GM23338 (cell line): ENCODE measurements around the gene BICDL2. TPM values are rescaled to one million over a fixed set of nuclear protein-coding genes. Genes with fewer than 3 reads are reported as not detected.

Source experiments
- ATAC-seq: fragments of 200-7000 bp; cut with Tn5 transposase; 3 replicates; pipeline ENCODE4 v1.9.1; 2020
- DNase-seq: peaks from one replicate; pipeline ENCODE4 v3.0.0-alpha.2; 2015; ENCODE audit warnings: low spot score
- H2AFZ ChIP-seq: fragments of 200-600 bp; sonication (generic); 2 replicates; pipeline ENCODE4 v1.8.0; 2016; ENCODE audit warnings: antibody characterized with exemption, mild to moderate bottlenecking, moderate library complexity
- H3F3A ChIP-seq: fragments of 200-600 bp; sonication (generic); replicated peaks from 2 replicates; pipeline ENCODE4 v1.8.0; 2017; ENCODE audit warnings: antibody characterized with exemption, mixed run types, low read depth
- H3K27ac ChIP-seq: fragments of 200-600 bp; sonication (generic); 2 replicates; pipeline ENCODE4 v1.6.1; 2016; ENCODE audit warnings: low read depth
- H3K27me3 ChIP-seq: fragments of 200-600 bp; sonication (generic); 2 replicates; pipeline ENCODE4 v1.8.0; 2016; ENCODE audit warnings: mild to moderate bottlenecking, mixed run types, moderate library complexity; ENCODE audit not compliant: insufficient read depth
- H3K36me3 ChIP-seq: fragments of 200-600 bp; sonication (generic); 2 replicates; pipeline ENCODE4 v1.8.0; 2016; ENCODE audit warnings: mild to moderate bottlenecking; ENCODE audit not compliant: insufficient read depth
- H3K4me1 ChIP-seq: fragments of 200-600 bp; sonication (generic); 2 replicates; pipeline ENCODE4 v1.8.0; 2016; ENCODE audit warnings: mild to moderate bottlenecking, moderate library complexity; ENCODE audit not compliant: insufficient read depth
- H3K4me2 ChIP-seq: fragments of 200-600 bp; sonication (generic); 2 replicates; pipeline ENCODE4 v1.7.1; 2017; ENCODE audit warnings: mixed run types
- H3K4me3 ChIP-seq: fragments of 200-600 bp; sonication (generic); 2 replicates; pipeline ENCODE4 v1.6.1; 2016; ENCODE audit warnings: mixed run types
- H3K79me2 ChIP-seq: fragments of 200-600 bp; sonication (generic); replicated peaks from 2 replicates; pipeline ENCODE4 v1.8.0; 2017; ENCODE audit warnings: mild to moderate bottlenecking; ENCODE audit not compliant: insufficient read depth
- H3K9me2 ChIP-seq: fragments of 200-600 bp; sonication (generic); 2 replicates; pipeline ENCODE4 v1.8.0; 2017; ENCODE audit not compliant: insufficient read depth
- H4K20me1 ChIP-seq: fragments of 200-600 bp; sonication (generic); replicated peaks from 2 replicates; pipeline ENCODE4 v1.8.0; 2017; ENCODE audit warnings: mild to moderate bottlenecking; ENCODE audit not compliant: insufficient read depth
- H3K27ac Mint-ChIP-seq: 2 replicates; pipeline ENCODE4 v1.8.0; 2020; ENCODE audit warnings: inconsistent platforms, mild to moderate bottlenecking, moderate library complexity, mixed read lengths
- H3K27me3 Mint-ChIP-seq: 3 replicates; pipeline ENCODE4 v1.8.0; 2022; ENCODE audit warnings: low read depth, mild to moderate bottlenecking, moderate library complexity, mixed read lengths, inconsistent platforms; ENCODE audit not compliant: insufficient read depth, poor library complexity
- H3K36me3 Mint-ChIP-seq: 3 replicates; pipeline ENCODE4 v1.8.0; 2021; ENCODE audit warnings: low read depth, mild to moderate bottlenecking, inconsistent platforms, moderate library complexity, mixed read lengths
- H3K4me1 Mint-ChIP-seq: 3 replicates; pipeline ENCODE4 v1.8.0; 2020; ENCODE audit warnings: mild to moderate bottlenecking, inconsistent platforms, mixed read lengths
- H3K4me3 Mint-ChIP-seq: 3 replicates; pipeline ENCODE4 v1.8.0; 2021; ENCODE audit warnings: moderate library complexity, mild to moderate bottlenecking, inconsistent platforms, mixed read lengths
- H3K9me3 Mint-ChIP-seq: 3 replicates; pipeline ENCODE4 v1.8.0; 2020; ENCODE audit warnings: moderate library complexity, mild to moderate bottlenecking, inconsistent platforms, mixed read lengths
- CREB1 ChIP-seq: fragments of 250-450 bp; sonication (Bioruptor Pico); IDR thresholded peaks from 2 replicates; pipeline ENCODE4 v1.5.0; 2020; ENCODE audit warnings: low read depth, mild to moderate bottlenecking, moderate library complexity
- EZH2phosphoT487 ChIP-seq: fragments of 200-600 bp; sonication (generic); IDR thresholded peaks from one replicate; pipeline ENCODE4 v1.8.1; 2018; ENCODE audit warnings: antibody characterized with exemption; ENCODE audit not compliant: unreplicated experiment
- JUNB ChIP-seq: IDR thresholded peaks from one replicate; pipeline ENCODE4 v1.6.1; 2016; ENCODE audit warnings: antibody characterized with exemption; ENCODE audit not compliant: unreplicated experiment
- POLR2AphosphoS5 ChIP-seq: IDR thresholded peaks from 2 replicates; pipeline ENCODE4 v1.6.1; 2016; ENCODE audit warnings: antibody characterized with exemption, low read depth
- STAT1 ChIP-seq: IDR thresholded peaks from one replicate; pipeline ENCODE4 v1.6.1; 2016; ENCODE audit warnings: antibody characterized with exemption; ENCODE audit not compliant: unreplicated experiment
- ZNF114 ChIP-seq: fragments of 250-450 bp; sonication (Bioruptor Pico); IDR thresholded peaks from 2 replicates; pipeline ENCODE4 v1.5.0; 2020; ENCODE audit warnings: mild to moderate bottlenecking, moderate library complexity
- ZNF331 ChIP-seq: fragments of 250-450 bp; sonication (Bioruptor Pico); IDR thresholded peaks from 2 replicates; pipeline ENCODE4 v1.5.0; 2020; ENCODE audit warnings: low read depth, mild to moderate bottlenecking, moderate library complexity
- polyA plus RNA-seq: library from polyadenylated mRNA; unstranded; fragments of >200 nt; fragmentation: Nextera tagmentation; extraction: Ambion mirVana; gene quantifications from 2 replicates; pipeline ENCODE4 v1.2.1, GENCODE V29; 2016
- total RNA-seq: library from RNA; depleted of rRNA; stranded (reverse); fragments of >200 nt; shearing (Covaris generic); gene quantifications from 2 replicates; pipeline ENCODE4 v1.2.3, GENCODE V29; 2014
- TF ChIP-seq, protein P1 (sequence below): fragments of 250-450 bp; sonication (Bioruptor Pico); IDR thresholded peaks from 2 replicates; pipeline ENCODE4 v1.5.0; 2020; ENCODE audit warnings: mild to moderate bottlenecking, moderate library complexity
- TF ChIP-seq, protein P2 (sequence below), 2 experiments: fragments of 200-600 bp in 1 of 2; sonication (generic) in 1 of 2; conservative IDR thresholded peaks; 2 replicates each; pipeline versions ENCODE4 v1.5.1 to v1.6.1; 2016 to 2017; ENCODE audit warnings: antibody characterized with exemption in 2 of 2, low read depth in 2 of 2, mild to moderate bottlenecking in 2 of 2, moderate library complexity in 1 of 2

The BICDL2 gene
- total and polyA plus RNA-seq, 2 experiments from 2014 or later = 12.7 to 18.4 TPM

- Histone ChIP-seq H3F3A (no peaks in the 10 kb centered on the region), H3K79me2 (no peaks in the 10 kb centered on the region), H2AFZ (no peak overlapping the region), H4K20me1 (no peaks in the 10 kb centered on the region), H3K36me3 (no peaks in the 10 kb centered on the region), H3K27me3 (no peaks in the 10 kb centered on the region), H3K4me1 (peaks cover 31% of the 10 kb centered on the region), H3K27ac (no peak overlapping the region), H3K9me2 (no peaks in the 10 kb centered on the region), H3K4me3 (no peak overlapping the region), H3K4me2 (no peak overlapping the region)
- Mint-ChIP-seq H3K9me3 (no peaks in the 10 kb centered on the region), H3K27me3 (peaks cover 7% of the 10 kb centered on the region), H3K27ac (no peak overlapping the region), H3K4me3 (no peak overlapping the region), H3K36me3 (no peaks in the 10 kb centered on the region), H3K4me1 (peaks cover 31% of the 10 kb centered on the region)
- TF ChIP-seq JUNB = no peak
- TF ChIP-seq POLR2AphosphoS5 = no peak
- no peak for TF ChIP-seq ZNF331
- TF ChIP-seq STAT1 = no peak
- TF ChIP-seq, protein P1, sequence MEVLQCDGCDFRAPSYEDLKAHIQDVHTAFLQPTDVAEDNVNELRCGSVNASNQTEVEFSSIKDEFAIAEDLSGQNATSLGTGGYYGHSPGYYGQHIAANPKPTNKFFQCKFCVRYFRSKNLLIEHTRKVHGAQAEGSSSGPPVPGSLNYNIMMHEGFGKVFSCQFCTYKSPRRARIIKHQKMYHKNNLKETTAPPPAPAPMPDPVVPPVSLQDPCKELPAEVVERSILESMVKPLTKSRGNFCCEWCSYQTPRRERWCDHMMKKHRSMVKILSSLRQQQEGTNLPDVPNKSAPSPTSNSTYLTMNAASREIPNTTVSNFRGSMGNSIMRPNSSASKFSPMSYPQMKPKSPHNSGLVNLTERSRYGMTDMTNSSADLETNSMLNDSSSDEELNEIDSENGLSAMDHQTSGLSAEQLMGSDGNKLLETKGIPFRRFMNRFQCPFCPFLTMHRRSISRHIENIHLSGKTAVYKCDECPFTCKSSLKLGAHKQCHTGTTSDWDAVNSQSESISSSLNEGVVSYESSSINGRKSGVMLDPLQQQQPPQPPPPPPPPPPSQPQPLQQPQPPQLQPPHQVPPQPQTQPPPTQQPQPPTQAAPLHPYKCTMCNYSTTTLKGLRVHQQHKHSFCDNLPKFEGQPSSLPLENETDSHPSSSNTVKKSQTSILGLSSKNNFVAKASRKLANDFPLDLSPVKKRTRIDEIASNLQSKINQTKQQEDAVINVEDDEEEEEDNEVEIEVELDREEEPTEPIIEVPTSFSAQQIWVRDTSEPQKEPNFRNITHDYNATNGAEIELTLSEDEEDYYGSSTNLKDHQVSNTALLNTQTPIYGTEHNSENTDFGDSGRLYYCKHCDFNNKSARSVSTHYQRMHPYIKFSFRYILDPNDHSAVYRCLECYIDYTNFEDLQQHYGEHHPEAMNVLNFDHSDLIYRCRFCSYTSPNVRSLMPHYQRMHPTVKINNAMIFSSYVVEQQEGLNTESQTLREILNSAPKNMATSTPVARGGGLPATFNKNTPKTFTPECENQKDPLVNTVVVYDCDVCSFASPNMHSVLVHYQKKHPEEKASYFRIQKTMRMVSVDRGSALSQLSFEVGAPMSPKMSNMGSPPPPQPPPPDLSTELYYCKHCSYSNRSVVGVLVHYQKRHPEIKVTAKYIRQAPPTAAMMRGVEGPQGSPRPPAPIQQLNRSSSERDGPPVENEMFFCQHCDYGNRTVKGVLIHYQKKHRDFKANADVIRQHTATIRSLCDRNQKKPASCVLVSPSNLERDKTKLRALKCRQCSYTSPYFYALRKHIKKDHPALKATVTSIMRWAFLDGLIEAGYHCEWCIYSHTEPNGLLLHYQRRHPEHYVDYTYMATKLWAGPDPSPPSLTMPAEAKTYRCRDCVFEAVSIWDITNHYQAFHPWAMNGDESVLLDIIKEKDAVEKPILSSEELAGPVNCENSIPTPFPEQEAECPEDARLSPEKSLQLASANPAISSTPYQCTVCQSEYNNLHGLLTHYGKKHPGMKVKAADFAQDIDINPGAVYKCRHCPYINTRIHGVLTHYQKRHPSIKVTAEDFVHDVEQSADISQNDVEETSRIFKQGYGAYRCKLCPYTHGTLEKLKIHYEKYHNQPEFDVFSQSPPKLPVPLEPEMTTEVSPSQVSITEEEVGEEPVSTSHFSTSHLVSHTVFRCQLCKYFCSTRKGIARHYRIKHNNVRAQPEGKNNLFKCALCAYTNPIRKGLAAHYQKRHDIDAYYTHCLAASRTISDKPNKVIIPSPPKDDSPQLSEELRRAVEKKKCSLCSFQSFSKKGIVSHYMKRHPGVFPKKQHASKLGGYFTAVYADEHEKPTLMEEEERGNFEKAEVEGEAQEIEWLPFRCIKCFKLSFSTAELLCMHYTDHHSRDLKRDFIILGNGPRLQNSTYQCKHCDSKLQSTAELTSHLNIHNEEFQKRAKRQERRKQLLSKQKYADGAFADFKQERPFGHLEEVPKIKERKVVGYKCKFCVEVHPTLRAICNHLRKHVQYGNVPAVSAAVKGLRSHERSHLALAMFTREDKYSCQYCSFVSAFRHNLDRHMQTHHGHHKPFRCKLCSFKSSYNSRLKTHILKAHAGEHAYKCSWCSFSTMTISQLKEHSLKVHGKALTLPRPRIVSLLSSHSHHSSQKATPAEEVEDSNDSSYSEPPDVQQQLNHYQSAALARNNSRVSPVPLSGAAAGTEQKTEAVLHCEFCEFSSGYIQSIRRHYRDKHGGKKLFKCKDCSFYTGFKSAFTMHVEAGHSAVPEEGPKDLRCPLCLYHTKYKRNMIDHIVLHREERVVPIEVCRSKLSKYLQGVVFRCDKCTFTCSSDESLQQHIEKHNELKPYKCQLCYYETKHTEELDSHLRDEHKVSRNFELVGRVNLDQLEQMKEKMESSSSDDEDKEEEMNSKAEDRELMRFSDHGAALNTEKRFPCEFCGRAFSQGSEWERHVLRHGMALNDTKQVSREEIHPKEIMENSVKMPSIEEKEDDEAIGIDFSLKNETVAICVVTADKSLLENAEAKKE = no peak
- no peak for TF ChIP-seq ZNF114
- TF ChIP-seq CREB1 (CRISPR knock-in tag) = no peak
- TF ChIP-seq, protein P2, sequence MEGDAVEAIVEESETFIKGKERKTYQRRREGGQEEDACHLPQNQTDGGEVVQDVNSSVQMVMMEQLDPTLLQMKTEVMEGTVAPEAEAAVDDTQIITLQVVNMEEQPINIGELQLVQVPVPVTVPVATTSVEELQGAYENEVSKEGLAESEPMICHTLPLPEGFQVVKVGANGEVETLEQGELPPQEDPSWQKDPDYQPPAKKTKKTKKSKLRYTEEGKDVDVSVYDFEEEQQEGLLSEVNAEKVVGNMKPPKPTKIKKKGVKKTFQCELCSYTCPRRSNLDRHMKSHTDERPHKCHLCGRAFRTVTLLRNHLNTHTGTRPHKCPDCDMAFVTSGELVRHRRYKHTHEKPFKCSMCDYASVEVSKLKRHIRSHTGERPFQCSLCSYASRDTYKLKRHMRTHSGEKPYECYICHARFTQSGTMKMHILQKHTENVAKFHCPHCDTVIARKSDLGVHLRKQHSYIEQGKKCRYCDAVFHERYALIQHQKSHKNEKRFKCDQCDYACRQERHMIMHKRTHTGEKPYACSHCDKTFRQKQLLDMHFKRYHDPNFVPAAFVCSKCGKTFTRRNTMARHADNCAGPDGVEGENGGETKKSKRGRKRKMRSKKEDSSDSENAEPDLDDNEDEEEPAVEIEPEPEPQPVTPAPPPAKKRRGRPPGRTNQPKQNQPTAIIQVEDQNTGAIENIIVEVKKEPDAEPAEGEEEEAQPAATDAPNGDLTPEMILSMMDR (conservative IDR thresholded peaks at IDR 0.05; ENCODE audit: low read depth in 2 of 2) = no peak
- TF ChIP-seq EZH2phosphoT487 = no peak
- ATAC-seq = no peak
- no peak for DNase-seq
These were observed 44.2 kb downstream of the BICDL2 start for GRCh38 chr16:2992383-2993081.
